Measurements from ENCODE around the gene PLAAT3. TPM values are rescaled to one million over a fixed set of nuclear protein-coding genes. Genes with fewer than 3 reads are reported as not detected.

Gene PLAAT3
- total and polyA plus RNA-seq, 2 donors from 2014 or later = 88.2 to 262 TPM

- no peaks in the 10 kb centered on the region for H3K27me3 ChIP-seq (ENCODE audit: control insufficient read depth, insufficient read depth, low read length)
- no peak for TF ChIP-seq CTCF (IDR thresholded peaks at IDR 0.05; ENCODE audit: borderline replicate concordance, extremely low read depth, insufficient read depth)
- no peak overlapping the region for H3K27ac ChIP-seq (ENCODE audit: low read depth in 2 of 2, low read length in 2 of 2)
- FAIRE-seq (no peak), DNase-seq (no peak)
- H3K9me3 ChIP-seq (ENCODE audit: control insufficient read depth in 2 of 3, insufficient read depth in 1 of 3, low read length in 3 of 3) = no peaks in the 10 kb centered on the region
- peaks cover 3 to 18% (median 13%) of the 10 kb centered on the region in 3 donors for H3K4me1 ChIP-seq (ENCODE audit: control insufficient read depth in 2 of 3, insufficient read depth in 2 of 3, low read depth in 1 of 3, low read length in 3 of 3)
- H3K9ac ChIP-seq (ENCODE audit: low read length in 3 of 3) = no peak overlapping the region
- H3K36me3 ChIP-seq (ENCODE audit: control insufficient read depth in 2 of 3, insufficient read depth in 3 of 3, low read length in 3 of 3) = no peaks in the 10 kb centered on the region
- intact Hi-C loops (cut with DNase I) = no loop called here
- no peak overlapping the region for H3K4me3 ChIP-seq (ENCODE audit: low read length in 3 of 3)
These were observed 44.7 kb downstream of the PLAAT3 start for GRCh38 chr11:63569570-63569969.

GRCh38 chr11:63567044-63567840 lies 47.0 kb downstream of the PLAAT3 start:
- DNase-seq = peak in 4 of 5 donors; percentile 59 to 92 (median 84)
- Histone ChIP-seq H3K9ac (ENCODE audit: low read length in 3 of 3) (no peak overlapping the region), H3K4me1 (ENCODE audit: control insufficient read depth in 2 of 3, insufficient read depth in 2 of 3, low read depth in 1 of 3, low read length in 3 of 3) (peaks cover 0 to 18% (median 15%) of the 10 kb centered on the region in 3 donors), H3K27me3 (ENCODE audit: control insufficient read depth, insufficient read depth, low read length) (no peaks in the 10 kb centered on the region), H3K36me3 (ENCODE audit: control insufficient read depth in 2 of 3, insufficient read depth in 3 of 3, low read length in 3 of 3) (no peaks in the 10 kb centered on the region), H3K9me3 (ENCODE audit: control insufficient read depth in 2 of 3, insufficient read depth in 1 of 3, low read length in 3 of 3) (no peaks in the 10 kb centered on the region), H3K4me3 (ENCODE audit: low read length in 3 of 3) (peak overlapping the region in 1 of 3 donors; percentile 19), H3K27ac (ENCODE audit: low read depth in 2 of 2, low read length in 2 of 2) (peak overlapping the region; percentile 26 to 77)
- TF ChIP-seq CTCF (IDR thresholded peaks at IDR 0.05; ENCODE audit: borderline replicate concordance, extremely low read depth, insufficient read depth) = no peak
- intact Hi-C loops (cut with DNase I) = no loop called here
- FAIRE-seq = no peak

GRCh38 chr11:63564784-63565350 lies 49.4 kb downstream of the PLAAT3 start:
- H3K4me1 ChIP-seq (ENCODE audit: control insufficient read depth in 2 of 3, insufficient read depth in 2 of 3, low read depth in 1 of 3, low read length in 3 of 3) = peaks cover 0 to 20% (median 15%) of the 10 kb centered on the region in 3 donors
- FAIRE-seq (no peak), DNase-seq (no peak)
- intact Hi-C loops (cut with DNase I) = no loop called here
- peak overlapping the region in 1 of 3 donors; percentile 22 for H3K9ac ChIP-seq (ENCODE audit: low read length in 3 of 3)
- H3K36me3 ChIP-seq (ENCODE audit: control insufficient read depth in 2 of 3, insufficient read depth in 3 of 3, low read length in 3 of 3) = no peaks in the 10 kb centered on the region
- peak overlapping the region in 1 of 2 donors; percentile 65 for H3K27ac ChIP-seq (ENCODE audit: low read depth in 2 of 2, low read length in 2 of 2)
- H3K27me3 ChIP-seq (ENCODE audit: control insufficient read depth, insufficient read depth, low read length) = no peaks in the 10 kb centered on the region
- no peak for TF ChIP-seq CTCF (IDR thresholded peaks at IDR 0.05; ENCODE audit: borderline replicate concordance, extremely low read depth, insufficient read depth)
- no peak overlapping the region for H3K4me3 ChIP-seq (ENCODE audit: low read length in 3 of 3)
- H3K9me3 ChIP-seq (ENCODE audit: control insufficient read depth in 2 of 3, insufficient read depth in 1 of 3, low read length in 3 of 3) = no peaks in the 10 kb centered on the region
